Osteoblast (primary cell): ENCODE measurements around the gene KY. TPM values are rescaled to one million over a fixed set of nuclear protein-coding genes. Genes with fewer than 3 reads are reported as not detected.

ENCODE experiments used
- DNase-seq: peaks from one replicate; pipeline ENCODE4 v3.0.0; 2011; ENCODE audit warnings: low spot score, mixed read lengths; ENCODE audit not compliant: insufficient read length; ENCODE audit errors: missing footprints
- H2AFZ ChIP-seq: 2 replicates; pipeline ENCODE4 v1.6.0; 2011; ENCODE audit warnings: mild to moderate bottlenecking, low read length
- H3K27ac ChIP-seq: 2 replicates; pipeline ENCODE4 v1.5.1; 2011; ENCODE audit warnings: mild to moderate bottlenecking, low read depth, low read length, moderate library complexity
- H3K27me3 ChIP-seq: 2 replicates; pipeline ENCODE4 v1.6.0; 2012; ENCODE audit warnings: mild to moderate bottlenecking, control low read depth, inconsistent platforms, low read length, moderate library complexity; ENCODE audit not compliant: insufficient read depth
- H3K36me3 ChIP-seq: 2 replicates; pipeline ENCODE4 v1.5.1; 2011; ENCODE audit warnings: mild to moderate bottlenecking, low read length, control low read depth, moderate library complexity; ENCODE audit not compliant: insufficient read depth
- H3K4me1 ChIP-seq: 2 replicates; pipeline ENCODE4 v1.5.1; 2011; ENCODE audit warnings: mild to moderate bottlenecking, low read length, control low read depth, moderate library complexity; ENCODE audit not compliant: insufficient read depth
- H3K4me2 ChIP-seq: 2 replicates; pipeline ENCODE4 v1.6.0; 2011; ENCODE audit warnings: mild to moderate bottlenecking, low read length; ENCODE audit not compliant: insufficient read depth
- H3K4me3 ChIP-seq: fragments of 200-600 bp; sonication (generic); 3 replicates; pipeline ENCODE4 v1.5.1; 2012; ENCODE audit warnings: mild to moderate bottlenecking, low read length, inconsistent platforms; ENCODE audit not compliant: insufficient read depth
- H3K79me2 ChIP-seq: 2 replicates; pipeline ENCODE4 v1.6.0; 2012; ENCODE audit warnings: mild to moderate bottlenecking, low read length, control low read depth, inconsistent platforms; ENCODE audit not compliant: insufficient read depth
- H3K9me3 ChIP-seq: 2 replicates; pipeline ENCODE4 v1.5.1; 2011; ENCODE audit warnings: low read depth, low read length, control low read depth
- H4K20me1 ChIP-seq: 2 replicates; pipeline ENCODE4 v1.6.0; 2012; ENCODE audit warnings: mild to moderate bottlenecking, low read length, control low read depth; ENCODE audit not compliant: insufficient read depth
- total RNA-seq: library from RNA; depleted of rRNA; stranded (reverse); fragments of >200 nt; gene quantifications from 2 replicates; pipeline ENCODE4 v1.2.3, GENCODE V29; 2012
- TF ChIP-seq, protein P1 (sequence below): IDR thresholded peaks from 2 replicates; pipeline ENCODE4 v1.5.1; 2011; ENCODE audit warnings: mild to moderate bottlenecking, low read depth, low read length, moderate library complexity; ENCODE audit errors: extremely low read depth

The KY gene
- total RNA-seq, 1 donor: 3.6 TPM

- TF ChIP-seq, protein P1, sequence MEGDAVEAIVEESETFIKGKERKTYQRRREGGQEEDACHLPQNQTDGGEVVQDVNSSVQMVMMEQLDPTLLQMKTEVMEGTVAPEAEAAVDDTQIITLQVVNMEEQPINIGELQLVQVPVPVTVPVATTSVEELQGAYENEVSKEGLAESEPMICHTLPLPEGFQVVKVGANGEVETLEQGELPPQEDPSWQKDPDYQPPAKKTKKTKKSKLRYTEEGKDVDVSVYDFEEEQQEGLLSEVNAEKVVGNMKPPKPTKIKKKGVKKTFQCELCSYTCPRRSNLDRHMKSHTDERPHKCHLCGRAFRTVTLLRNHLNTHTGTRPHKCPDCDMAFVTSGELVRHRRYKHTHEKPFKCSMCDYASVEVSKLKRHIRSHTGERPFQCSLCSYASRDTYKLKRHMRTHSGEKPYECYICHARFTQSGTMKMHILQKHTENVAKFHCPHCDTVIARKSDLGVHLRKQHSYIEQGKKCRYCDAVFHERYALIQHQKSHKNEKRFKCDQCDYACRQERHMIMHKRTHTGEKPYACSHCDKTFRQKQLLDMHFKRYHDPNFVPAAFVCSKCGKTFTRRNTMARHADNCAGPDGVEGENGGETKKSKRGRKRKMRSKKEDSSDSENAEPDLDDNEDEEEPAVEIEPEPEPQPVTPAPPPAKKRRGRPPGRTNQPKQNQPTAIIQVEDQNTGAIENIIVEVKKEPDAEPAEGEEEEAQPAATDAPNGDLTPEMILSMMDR: no peak
- no peak for DNase-seq
- H3K36me3 ChIP-seq: no peaks in the 10 kb centered on the region
- H4K20me1 ChIP-seq: no peaks in the 10 kb centered on the region
- H3K4me3 ChIP-seq: no peak overlapping the region
- peaks cover 5% of the 10 kb centered on the region for H3K4me1 ChIP-seq
- no peaks in the 10 kb centered on the region for H3K9me3 ChIP-seq
- H3K27me3 ChIP-seq: no peaks in the 10 kb centered on the region
- no peak overlapping the region for H2AFZ ChIP-seq
- H3K27ac ChIP-seq: no peak overlapping the region
- no peak overlapping the region for H3K4me2 ChIP-seq
- H3K79me2 ChIP-seq: no peaks in the 10 kb centered on the region
These were observed 41.9 kb downstream of the KY start for GRCh38 chr3:134608771-134609435.

DNA sequence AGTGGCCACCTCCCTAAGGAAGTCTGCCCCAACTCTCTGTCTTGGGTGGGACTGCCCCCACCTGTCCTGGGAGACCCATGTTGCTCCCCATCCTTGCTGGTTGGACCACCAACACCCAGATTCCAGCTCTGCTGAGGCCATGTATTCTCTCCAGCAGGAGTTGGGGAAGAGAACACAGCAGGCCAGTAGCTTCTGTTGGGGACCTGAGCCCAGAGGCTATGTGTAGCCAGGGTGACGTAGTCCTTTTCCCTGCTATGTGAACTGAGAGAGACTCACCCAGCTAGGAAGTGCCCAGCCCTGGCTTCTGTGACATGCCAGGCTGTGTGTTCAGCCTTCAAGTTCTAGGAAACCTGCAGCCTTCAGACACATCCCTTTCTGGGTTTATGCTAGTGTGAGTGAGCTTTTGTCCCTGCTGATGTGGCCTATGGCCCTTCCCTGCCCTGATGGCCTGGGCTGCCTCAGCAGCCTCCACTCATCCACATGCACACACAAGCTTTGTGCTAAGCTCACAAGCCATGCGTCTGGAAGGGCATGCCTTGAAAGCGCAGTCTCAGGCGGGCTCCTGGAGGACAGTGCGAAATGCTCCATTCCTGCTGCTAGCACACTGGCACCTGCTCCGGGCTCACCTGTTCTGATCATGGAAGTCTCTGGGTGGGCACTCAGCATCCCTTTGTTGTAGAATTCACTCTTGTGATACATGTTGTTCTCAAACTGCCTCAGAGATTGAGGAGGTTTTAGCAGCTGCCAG, 42.6 kb downstream of the KY start:
- Histone ChIP-seq H3K36me3 (no peaks in the 10 kb centered on the region), H3K27ac (no peak overlapping the region), H2AFZ (no peak overlapping the region), H3K4me1 (peaks cover 5% of the 10 kb centered on the region), H3K79me2 (no peaks in the 10 kb centered on the region), H4K20me1 (no peaks in the 10 kb centered on the region), H3K27me3 (no peaks in the 10 kb centered on the region), H3K4me3 (no peak overlapping the region), H3K9me3 (no peaks in the 10 kb centered on the region), H3K4me2 (no peak overlapping the region)
- TF ChIP-seq, protein P1: no peak
- DNase-seq: no peak

- H3K27me3 ChIP-seq: no peaks in the 10 kb centered on the region
- H3K4me2 ChIP-seq: no peak overlapping the region
- no peaks in the 10 kb centered on the region for H3K9me3 ChIP-seq
- H3K4me1 ChIP-seq: peaks cover 5% of the 10 kb centered on the region
- no peak for DNase-seq
- no peak overlapping the region for H3K4me3 ChIP-seq
- no peak overlapping the region for H2AFZ ChIP-seq
- no peak overlapping the region for H3K27ac ChIP-seq
- no peaks in the 10 kb centered on the region for H3K79me2 ChIP-seq
- no peaks in the 10 kb centered on the region for H4K20me1 ChIP-seq
- no peaks in the 10 kb centered on the region for H3K36me3 ChIP-seq
- TF ChIP-seq, protein P1: no peak
These were observed 43.5 kb downstream of the KY start for GRCh38 chr3:134607054-134608022.
